ENCODE data around the gene U2AF2.
A peak's percentile ranks its signal among the peaks of the same experiment; 100 is the strongest.

Gene U2AF2

DNA sequence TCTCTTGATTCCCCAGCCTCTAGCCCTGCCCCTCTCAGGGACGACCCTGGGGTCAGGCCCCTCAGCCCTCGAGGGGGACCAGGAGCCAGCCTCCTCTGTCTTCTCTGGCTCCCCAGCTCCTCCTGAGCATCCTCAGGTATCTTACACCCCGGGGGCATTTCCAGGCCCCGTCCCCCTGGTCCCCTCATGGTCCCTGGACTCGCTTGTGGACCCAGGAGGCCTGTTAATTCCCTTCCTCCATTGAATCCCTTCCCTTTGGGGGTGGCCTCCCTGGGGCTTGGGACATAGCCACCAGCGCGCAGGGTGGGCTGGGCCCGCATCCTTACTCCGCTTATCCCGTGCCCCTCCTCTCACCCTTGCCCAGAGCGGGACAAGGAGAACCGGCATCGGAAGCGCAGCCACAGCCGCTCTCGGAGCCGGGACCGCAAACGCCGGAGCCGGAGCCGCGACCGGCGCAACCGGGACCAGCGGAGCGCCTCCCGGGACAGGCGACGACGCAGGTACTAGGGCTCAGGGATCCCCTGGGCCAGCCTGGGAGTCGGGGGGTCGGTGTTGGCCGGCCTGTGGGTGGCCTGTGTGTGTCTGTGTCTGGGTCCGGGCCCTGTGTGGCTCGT, 4.1 kb downstream of the U2AF2 start:
- no peak for DNase-seq (ENCODE audit: low spot score)

- DNase-seq (ENCODE audit: low spot score): no peak
These were observed 5.0 kb downstream of the U2AF2 start for GRCh38 chr19:55659822-55660221.

GRCh38 chr19:55660404-55660803, 5.6 kb downstream of the U2AF2 start:
- no peak for DNase-seq (ENCODE audit: low spot score)

DNA sequence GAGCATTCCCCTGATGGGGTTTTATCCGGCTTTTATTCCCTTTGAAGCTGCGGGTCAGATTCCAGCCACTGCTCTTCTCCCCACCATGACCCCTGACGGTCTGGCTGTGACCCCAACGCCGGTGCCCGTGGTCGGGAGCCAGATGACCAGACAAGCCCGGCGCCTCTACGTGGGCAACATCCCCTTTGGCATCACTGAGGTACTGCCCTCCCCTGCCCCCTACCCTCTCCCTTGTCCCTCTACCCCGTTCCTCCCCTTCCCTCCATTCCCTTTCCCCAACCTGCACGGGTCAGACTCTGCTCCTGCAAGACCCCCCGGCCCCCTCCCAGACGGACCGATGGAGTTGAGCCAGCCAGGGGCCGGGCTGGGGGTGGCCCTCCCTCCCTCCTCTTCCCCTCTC, 6.2 kb downstream of the U2AF2 start:
- no peak for DNase-seq (ENCODE audit: low spot score)

DNA sequence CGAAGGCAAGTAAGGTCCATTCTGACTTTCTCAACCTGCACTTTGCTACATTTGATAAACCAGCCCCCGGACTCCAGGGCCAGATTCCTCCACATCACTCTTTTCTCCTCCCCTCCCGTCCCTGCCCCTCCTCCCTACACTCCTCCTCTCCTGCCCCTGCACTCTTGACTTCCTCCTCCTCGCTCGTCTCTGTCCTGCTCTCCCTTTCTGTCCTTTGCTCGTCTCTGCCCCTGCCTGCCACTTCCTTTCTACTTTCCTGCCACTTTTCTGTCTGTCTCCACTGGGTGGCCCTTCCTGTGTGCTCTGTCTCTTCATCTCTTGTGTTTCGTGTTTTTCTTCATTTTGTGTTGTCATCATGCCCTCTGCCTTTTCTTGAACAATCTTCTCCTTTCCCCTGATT, 7.0 kb downstream of the U2AF2 start:
- no peak for DNase-seq (ENCODE audit: low spot score)

- no peak for DNase-seq (ENCODE audit: low spot score)
These were observed 9.2 kb downstream of the U2AF2 start for GRCh38 chr19:55663846-55664536.

GRCh38 chr19:55666343-55667005, 11.6 kb downstream of the U2AF2 start:
- DNase-seq (ENCODE audit: low spot score): no peak

DNA sequence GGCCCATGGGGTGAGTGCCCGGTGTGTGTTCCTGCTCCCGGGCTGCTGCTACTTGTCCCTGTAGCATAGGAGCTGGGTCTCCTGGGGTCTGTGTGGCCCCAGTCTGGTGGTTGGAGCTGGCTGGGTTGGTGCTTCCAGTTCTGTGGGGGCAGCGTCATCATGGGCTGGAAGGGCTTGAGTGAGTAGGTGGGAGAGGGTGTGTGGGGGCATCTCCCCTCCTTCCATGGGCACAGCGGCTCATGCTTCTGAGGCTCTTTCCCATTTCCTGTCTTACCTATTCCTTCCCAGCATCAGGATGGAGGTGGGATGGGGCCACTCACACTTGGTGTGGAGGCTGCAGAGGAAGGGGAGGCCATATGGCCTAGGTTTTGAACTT, 12.2 kb downstream of the U2AF2 start:
- no peak for DNase-seq (ENCODE audit: low spot score)

- no peak for DNase-seq (ENCODE audit: low spot score)
These were observed 12.7 kb downstream of the U2AF2 start for GRCh38 chr19:55667511-55667910.

- DNase-seq (ENCODE audit: low spot score): no peak
These were observed 13.1 kb downstream of the U2AF2 start for GRCh38 chr19:55667958-55668357.

- DNase-seq (ENCODE audit: low spot score): no peak
These were observed 13.9 kb downstream of the U2AF2 start for GRCh38 chr19:55668603-55669348.

DNA sequence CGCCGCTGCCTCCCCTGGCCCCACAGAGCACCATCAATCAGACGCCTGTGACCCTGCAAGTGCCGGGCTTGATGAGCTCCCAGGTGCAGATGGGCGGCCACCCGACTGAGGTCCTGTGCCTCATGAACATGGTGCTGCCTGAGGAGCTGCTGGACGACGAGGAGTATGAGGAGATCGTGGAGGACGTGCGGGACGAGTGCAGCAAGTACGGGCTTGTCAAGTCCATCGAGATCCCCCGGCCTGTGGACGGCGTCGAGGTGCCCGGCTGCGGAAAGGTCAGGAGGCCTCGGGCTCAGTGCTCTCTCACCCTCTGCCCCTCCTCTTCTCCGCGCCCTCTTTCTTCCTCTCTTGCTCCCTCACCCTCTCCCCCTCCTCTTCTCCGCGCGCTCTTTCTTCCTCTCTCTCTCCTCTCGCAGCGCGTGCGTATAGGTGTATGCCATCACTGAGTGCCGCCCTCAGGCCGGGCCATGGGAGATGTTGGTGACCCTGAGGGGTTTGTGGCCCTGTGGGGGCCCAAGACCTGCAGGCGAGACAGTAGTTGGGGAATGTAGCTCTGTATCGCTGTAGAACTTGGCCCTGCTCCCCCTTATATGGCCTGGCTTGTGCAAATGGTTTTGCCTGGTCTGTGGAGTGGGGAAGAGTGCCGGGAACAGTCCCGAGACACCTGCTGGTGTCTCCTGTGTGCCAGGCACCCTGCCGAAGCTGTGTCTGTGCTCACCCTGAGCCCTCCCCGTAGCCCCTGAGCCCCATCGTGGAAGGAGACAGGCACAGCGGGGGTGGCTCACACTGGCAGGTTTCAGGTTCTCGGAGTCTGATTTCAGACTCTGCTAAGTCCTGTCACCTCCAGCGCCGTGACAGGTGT, 14.8 kb downstream of the U2AF2 start:
- DNase-seq (ENCODE audit: low spot score): no peak

GRCh38 chr19:55670280-55671053, 15.6 kb downstream of the U2AF2 start:
- no peak for DNase-seq (ENCODE audit: low spot score)

- DNase-seq (ENCODE audit: low spot score): no peak
These were observed 16.2 kb downstream of the U2AF2 start for GRCh38 chr19:55671054-55671378.

GRCh38 chr19:55672418-55672817, 17.6 kb downstream of the U2AF2 start:
- DNase-seq (ENCODE audit: low spot score): peak; percentile 67

DNA sequence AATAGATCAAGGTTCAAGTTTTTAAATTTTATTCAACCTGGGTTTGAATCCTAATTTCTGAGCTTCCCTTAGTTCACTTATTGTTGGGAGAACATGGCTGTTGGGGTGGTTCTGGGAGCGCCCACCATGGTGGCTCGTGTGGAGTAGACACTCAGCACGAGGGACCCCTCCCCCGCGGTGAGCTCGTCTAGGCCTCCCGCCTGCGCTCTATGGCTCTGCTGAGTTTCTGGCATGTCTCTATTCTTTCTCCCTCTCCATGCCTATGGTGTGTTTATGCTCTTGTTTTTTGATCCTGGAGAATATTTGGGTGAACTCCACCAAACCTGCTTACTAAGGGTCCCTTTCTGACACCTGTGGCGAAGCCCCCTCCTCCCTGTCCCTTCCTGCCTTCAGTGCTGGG, 18.6 kb downstream of the U2AF2 start:
- no peak for DNase-seq (ENCODE audit: low spot score)

DNA sequence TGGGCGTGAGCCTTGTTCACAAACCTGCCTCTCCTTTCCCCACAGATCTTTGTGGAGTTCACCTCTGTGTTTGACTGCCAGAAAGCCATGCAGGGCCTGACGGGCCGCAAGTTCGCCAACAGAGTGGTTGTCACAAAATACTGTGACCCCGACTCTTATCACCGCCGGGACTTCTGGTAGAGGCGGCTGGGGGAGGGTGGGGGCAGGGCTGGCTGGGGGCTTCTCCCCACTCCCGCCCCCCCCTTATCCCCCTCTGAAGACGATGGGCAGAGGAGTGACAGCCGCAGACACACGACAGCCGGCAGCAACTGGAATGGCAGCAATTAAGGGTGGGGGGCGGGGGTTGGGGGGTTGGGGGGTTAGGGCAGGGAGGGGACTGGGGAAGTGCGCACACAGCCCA, 19.1 kb downstream of the U2AF2 start:
- no peak for DNase-seq (ENCODE audit: low spot score)

- DNase-seq (ENCODE audit: low spot score): no peak
These were observed 19.6 kb downstream of the U2AF2 start for GRCh38 chr19:55674459-55674840.

- DNase-seq (ENCODE audit: low spot score): peak; percentile 99
These were observed 20.2 kb downstream of the U2AF2 start, which contains the start of gene EPN1 for GRCh38 chr19:55674841-55675660. EPN1 (plus strand) TSS chr19:55675226; CDS start chr19:55678628, 3,402 bp downstream.

GRCh38 chr19:55675661-55676354, 21.0 kb downstream of the U2AF2 start:
- no peak for DNase-seq (ENCODE audit: low spot score)
